Measurements from ENCODE around the gene ALKBH7.

Gene ALKBH7

DNA sequence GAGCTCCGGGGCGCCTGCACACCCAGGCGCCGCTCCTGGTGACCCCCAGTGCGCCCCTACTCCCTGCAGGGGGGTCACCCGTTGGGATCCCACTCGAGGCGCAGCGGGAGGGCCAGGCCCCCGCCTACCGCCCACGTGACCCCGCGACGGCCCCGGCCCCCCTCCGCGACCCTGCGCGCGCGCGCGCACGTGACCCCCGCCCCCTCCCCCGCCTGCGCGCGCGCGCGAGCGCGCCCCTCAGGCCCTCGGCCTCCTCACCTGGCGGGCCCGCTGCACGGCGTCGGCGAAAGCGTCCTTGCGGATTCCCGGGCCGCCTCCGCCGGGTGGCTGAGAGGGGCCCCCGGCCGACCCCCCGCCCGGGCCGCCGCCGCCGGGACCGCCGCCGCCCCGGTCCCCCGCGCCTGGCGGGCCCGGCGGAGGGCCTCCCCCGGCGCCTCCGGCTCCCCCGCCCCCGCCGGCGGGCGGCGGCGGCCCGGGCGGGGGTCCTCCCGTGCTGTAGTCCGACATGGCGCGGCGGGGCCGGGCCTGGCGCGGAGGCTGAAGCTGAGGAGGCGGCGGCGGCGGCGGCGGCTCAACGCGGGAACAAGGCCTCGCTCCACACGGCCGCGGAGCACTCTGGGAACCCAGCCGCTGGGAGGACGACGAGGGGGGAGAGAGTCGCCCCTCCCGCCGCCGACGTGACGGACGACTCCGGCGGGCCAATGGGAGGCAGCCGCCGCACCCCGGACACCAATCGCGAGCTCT lies 51.8 kb downstream of the ALKBH7 start, which contains the start of gene KHSRP:
KHSRP (minus strand) TSS at position 617 of the 744 bp plus-strand sequence; CDS start at position 507, 110 bp downstream.
- DNase-seq (ENCODE audit: low read depth) = peak; percentile 34
